OCI-LY7 (cell line): ENCODE results near the gene BCL3. TPM values are rescaled to one million over a fixed set of nuclear protein-coding genes. Genes with fewer than 3 reads are reported as not detected.
A peak's percentile ranks its signal among the peaks of the same experiment; 100 is the strongest.

Source experiments
- BruUV-seq: library from RNA; stranded (reverse); fragments of 400-500 nt; replicated peaks from 2 replicates; lab custom pipeline; 2021; lab: Mats Ljungman, UMichigan
- CTCF ChIA-PET: fragments of 300-600 bp; sonication (Branson Sonifier 250); formaldehyde crosslinking; loops from one replicate; lab custom pipeline; 2022; ENCODE audit warnings: antibody characterized with exemption; ENCODE audit not compliant: unreplicated experiment; lab: Charles Lee
- POLR2A ChIA-PET: fragments of 300-600 bp; sonication (Branson Sonifier 250); formaldehyde crosslinking; loops from one replicate; lab custom pipeline; 2022; ENCODE audit warnings: antibody characterized with exemption; lab: Charles Lee
- DNase-seq: peaks from one replicate; pipeline ENCODE4 v3.0.0-alpha.2; 2015; ENCODE audit warnings: low spot score
- H2AFZ ChIP-seq: fragments of 200-600 bp; sonication (generic), shearing (Covaris generic); 2 replicates; pipeline ENCODE4 v1.6.1; 2014; ENCODE audit warnings: mild to moderate bottlenecking, antibody characterized with exemption, low read length, moderate library complexity
- H3K27ac ChIP-seq: fragments of 200-600 bp; sonication (generic); 2 replicates; pipeline ENCODE4 v1.5.1; 2014; ENCODE audit warnings: mixed run types, low read depth, mild to moderate bottlenecking, moderate library complexity, low read length, inconsistent platforms; ENCODE audit not compliant: poor library complexity, severe bottlenecking
- H3K36me3 ChIP-seq: fragments of 200-600 bp; sonication (generic); 2 replicates; pipeline ENCODE4 v1.6.1; 2014; ENCODE audit warnings: mild to moderate bottlenecking, antibody characterized with exemption, low read length, moderate library complexity, mixed read lengths; ENCODE audit not compliant: insufficient read depth
- H3K4me1 ChIP-seq: fragments of 200-600 bp; sonication (generic); 2 replicates; pipeline ENCODE4 v1.5.1; 2014; ENCODE audit warnings: mild to moderate bottlenecking, low read length; ENCODE audit not compliant: insufficient read depth, poor library complexity, severe bottlenecking
- H3K4me2 ChIP-seq: fragments of 200-600 bp; sonication (generic); 2 replicates; pipeline ENCODE4 v1.6.1; 2014; ENCODE audit warnings: mild to moderate bottlenecking, low read length
- H3K4me3 ChIP-seq: fragments of 200-600 bp; sonication (generic); 2 replicates; pipeline ENCODE4 v1.5.1; 2014; ENCODE audit warnings: mild to moderate bottlenecking, low read depth, low read length; ENCODE audit not compliant: poor library complexity, severe bottlenecking
- H3K79me2 ChIP-seq: fragments of 200-600 bp; sonication (generic); 2 replicates; pipeline ENCODE4 v1.6.1; 2016; ENCODE audit warnings: low read depth, mild to moderate bottlenecking, low read length, moderate library complexity, mixed read lengths; ENCODE audit not compliant: insufficient read depth
- H3K9me2 ChIP-seq: fragments of 200-600 bp; sonication (generic); 2 replicates; pipeline ENCODE4 v1.6.1; 2016; ENCODE audit warnings: mild to moderate bottlenecking, low read length, mixed read lengths; ENCODE audit not compliant: insufficient read depth
- H3K9me3 ChIP-seq: fragments of 200-600 bp; sonication (generic); 2 replicates; pipeline ENCODE4 v1.6.1; 2014; ENCODE audit warnings: mild to moderate bottlenecking, mixed run types, low read length, mixed read lengths
- H4K20me1 ChIP-seq: fragments of 200-600 bp; sonication (generic); 2 replicates; pipeline ENCODE4 v1.6.1; 2014; ENCODE audit warnings: mild to moderate bottlenecking, antibody characterized with exemption, low read length, moderate library complexity, mixed read lengths; ENCODE audit not compliant: insufficient read depth
- EZH2phosphoT487 ChIP-seq: fragments of 200-600 bp; sonication (generic); IDR thresholded peaks from 2 replicates; pipeline ENCODE4 v1.6.1; 2018; ENCODE audit warnings: low read depth, borderline replicate concordance, mild to moderate bottlenecking, mixed run types, antibody characterized with exemption, low read length, moderate library complexity, mixed read lengths
- intact Hi-C: fragments of 100-400 bp; cut with micrococcal nuclease; formaldehyde crosslinking; loops from one replicate; pipeline ENCODE4 v1.10.0; 2022; ENCODE audit not compliant: unreplicated experiment
- total RNA-seq, 2 experiments: library from RNA; depleted of rRNA in 1 of 2; stranded (reverse); fragments of >200 nt in 1 of 2; shearing (Covaris generic) in 1 of 2; gene quantifications; 2 replicates each; pipeline ENCODE4 v1.2.3, GENCODE V29; 2014 to 2022
- TF ChIP-seq, protein P1 (sequence below): fragments of 200-600 bp; sonication (generic); conservative IDR thresholded peaks from 2 replicates; pipeline ENCODE4 v1.5.1; 2014; ENCODE audit warnings: mild to moderate bottlenecking, antibody characterized with exemption, low read length, moderate library complexity, mixed read lengths

Gene BCL3
- total RNA-seq, 2 experiments from 2014 or later, result 10.2 to 18.6 TPM

DNA sequence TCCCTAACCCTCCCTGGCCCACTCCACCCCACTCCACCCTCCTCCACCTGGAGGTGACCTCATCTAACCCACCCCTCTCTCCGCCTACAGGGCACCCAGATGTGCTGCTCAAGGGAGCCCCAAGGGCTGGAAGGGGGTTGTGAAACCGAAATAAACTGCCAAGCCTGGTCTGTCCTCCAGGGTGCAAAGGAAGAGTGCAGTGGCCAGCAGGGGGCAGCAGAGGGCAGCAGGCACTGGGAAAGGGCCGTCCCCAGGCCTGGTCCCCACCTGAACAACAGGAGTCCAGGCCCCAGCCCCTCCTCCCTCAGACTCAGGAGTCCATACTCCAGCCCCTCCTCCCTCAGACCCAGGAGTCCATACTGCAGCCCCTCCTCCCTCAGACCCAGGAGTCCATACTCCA is 52.0 kb downstream of the BCL3 start:
- intact Hi-C loops, result loop anchor here (1.0 kb wide), 1 partner anchor 45 kb away; no protein-coding TSS in a partner anchor

DNA sequence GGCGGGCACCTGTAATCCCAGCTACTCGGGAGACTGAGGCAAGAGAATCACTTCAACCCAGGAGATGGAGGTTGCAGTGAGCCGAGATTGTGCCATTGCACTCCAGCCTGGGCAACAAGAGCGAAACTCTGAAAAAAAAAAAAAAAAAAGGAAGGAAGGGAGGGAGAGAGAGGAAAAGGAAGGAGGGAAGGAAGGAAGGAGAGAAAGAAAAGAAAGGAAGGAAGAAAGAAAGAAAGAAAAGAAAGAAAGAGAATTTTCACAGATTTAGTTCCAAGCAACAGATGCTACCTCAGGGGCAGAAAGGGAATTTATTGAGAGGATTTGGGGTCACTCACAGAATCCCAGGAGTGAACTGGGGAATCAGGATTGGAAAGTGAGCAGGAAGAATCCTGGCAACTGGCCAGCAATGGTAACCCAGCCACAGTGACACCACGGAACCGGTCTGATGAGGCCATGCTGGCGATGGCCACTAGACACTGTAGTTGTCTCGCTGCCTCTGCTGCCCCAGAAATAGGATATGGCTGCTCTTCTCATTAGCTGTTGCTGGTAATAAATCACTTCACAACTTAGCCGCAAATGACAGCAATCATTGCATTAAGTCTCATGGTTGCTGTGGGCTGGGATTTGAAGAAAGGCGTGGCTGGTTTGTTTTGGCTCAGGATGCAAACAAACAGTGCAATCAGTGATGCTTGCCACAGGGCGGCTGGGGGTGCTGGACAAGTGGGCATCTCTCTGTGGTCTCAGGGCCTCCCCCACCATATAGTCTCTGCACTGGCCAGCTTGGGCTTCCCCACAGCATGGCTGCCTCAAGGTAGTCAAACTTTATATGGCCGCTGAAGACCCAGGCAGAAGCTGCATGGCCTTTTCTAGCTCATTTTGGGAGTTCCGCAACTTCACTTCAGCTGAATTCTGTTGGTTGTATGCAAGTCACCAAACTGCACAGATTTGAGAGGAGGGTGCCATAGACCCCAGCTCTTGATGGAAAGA is 55.2 kb downstream of the BCL3 start:
- Histone ChIP-seq H3K4me3 (no peak overlapping the region), H3K36me3 (no peaks in the 10 kb centered on the region), H3K9me2 (no peaks in the 10 kb centered on the region), H3K9me3 (no peaks in the 10 kb centered on the region), H3K79me2 (no peaks in the 10 kb centered on the region), H4K20me1 (no peaks in the 10 kb centered on the region), H2AFZ (no peak overlapping the region), H3K27ac (no peak overlapping the region), H3K4me2 (no peak overlapping the region), H3K4me1 (peaks cover 6% of the 10 kb centered on the region)
- CTCF ChIA-PET, result no interaction called here
- BruUV-seq, result no TSS peak
- DNase-seq, result no peak
- intact Hi-C loops, result no loop called here
- TF ChIP-seq, protein P1, sequence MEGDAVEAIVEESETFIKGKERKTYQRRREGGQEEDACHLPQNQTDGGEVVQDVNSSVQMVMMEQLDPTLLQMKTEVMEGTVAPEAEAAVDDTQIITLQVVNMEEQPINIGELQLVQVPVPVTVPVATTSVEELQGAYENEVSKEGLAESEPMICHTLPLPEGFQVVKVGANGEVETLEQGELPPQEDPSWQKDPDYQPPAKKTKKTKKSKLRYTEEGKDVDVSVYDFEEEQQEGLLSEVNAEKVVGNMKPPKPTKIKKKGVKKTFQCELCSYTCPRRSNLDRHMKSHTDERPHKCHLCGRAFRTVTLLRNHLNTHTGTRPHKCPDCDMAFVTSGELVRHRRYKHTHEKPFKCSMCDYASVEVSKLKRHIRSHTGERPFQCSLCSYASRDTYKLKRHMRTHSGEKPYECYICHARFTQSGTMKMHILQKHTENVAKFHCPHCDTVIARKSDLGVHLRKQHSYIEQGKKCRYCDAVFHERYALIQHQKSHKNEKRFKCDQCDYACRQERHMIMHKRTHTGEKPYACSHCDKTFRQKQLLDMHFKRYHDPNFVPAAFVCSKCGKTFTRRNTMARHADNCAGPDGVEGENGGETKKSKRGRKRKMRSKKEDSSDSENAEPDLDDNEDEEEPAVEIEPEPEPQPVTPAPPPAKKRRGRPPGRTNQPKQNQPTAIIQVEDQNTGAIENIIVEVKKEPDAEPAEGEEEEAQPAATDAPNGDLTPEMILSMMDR, result no peak
- TF ChIP-seq EZH2phosphoT487, result no peak
- POLR2A ChIA-PET, result no interaction called here

More for the DNA sequence above, 52.0 kb downstream of the BCL3 start:
- Histone ChIP-seq H3K4me3 (no peak overlapping the region), H3K4me2 (peak overlapping the region; percentile 22; the same call in 1 of the 2 replicates), H4K20me1 (no peaks in the 10 kb centered on the region), H3K36me3 (no peaks in the 10 kb centered on the region), H3K4me1 (peaks cover 19% of the 10 kb centered on the region), H3K9me3 (no peaks in the 10 kb centered on the region), H3K79me2 (no peaks in the 10 kb centered on the region), H3K9me2 (no peaks in the 10 kb centered on the region), H2AFZ (no peak overlapping the region), H3K27ac (no peak overlapping the region)
- ChIA-PET CTCF (no interaction called here), POLR2A (no interaction called here)
- no TSS peak for BruUV-seq
- peak; percentile 87 for DNase-seq
- TF ChIP-seq, protein P1, result peak; percentile 87
- no peak for TF ChIP-seq EZH2phosphoT487

DNA sequence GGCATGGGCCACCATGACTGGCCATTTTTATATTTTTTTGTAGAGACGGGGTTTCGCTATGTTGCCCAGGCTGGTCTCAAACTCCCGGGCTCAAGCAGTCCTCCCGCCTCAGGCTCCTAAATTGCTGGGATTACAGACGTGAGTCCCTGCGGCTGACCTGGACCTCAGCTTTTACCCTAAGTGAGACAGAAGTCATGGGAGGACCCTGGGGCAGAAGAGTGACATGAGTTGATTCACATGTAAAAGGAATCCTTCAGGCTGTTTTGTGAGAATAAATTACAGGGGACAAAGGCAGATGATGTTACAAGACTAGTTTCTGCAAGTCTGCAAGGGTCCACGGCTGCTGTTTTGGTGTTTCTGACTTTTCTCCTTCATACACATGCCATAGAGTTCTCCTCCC is 57.8 kb downstream of the BCL3 start:
- no TSS peak for BruUV-seq
- H3K9me3 ChIP-seq, result no peaks in the 10 kb centered on the region
- no peak for DNase-seq
- no peaks in the 10 kb centered on the region for H3K9me2 ChIP-seq
- H3K36me3 ChIP-seq, result no peaks in the 10 kb centered on the region
- ChIA-PET POLR2A (interaction anchor here (0.7 kb wide), 2 partner anchors 42 to 134 kb away, joined by 5 to 9 read pairs; no protein-coding TSS in a partner anchor), CTCF (no interaction called here)
- H3K4me2 ChIP-seq, result no peak overlapping the region
- H4K20me1 ChIP-seq, result no peaks in the 10 kb centered on the region
- H3K4me1 ChIP-seq, result no peaks in the 10 kb centered on the region
- H2AFZ ChIP-seq, result no peak overlapping the region
- H3K4me3 ChIP-seq, result no peak overlapping the region
- H3K27ac ChIP-seq, result no peak overlapping the region
- intact Hi-C loops, result no loop called here
- H3K79me2 ChIP-seq, result no peaks in the 10 kb centered on the region
- TF ChIP-seq, protein P1, result no peak
- no peak for TF ChIP-seq EZH2phosphoT487
